ENCODE results near the gene SNORC. TPM values are rescaled to one million over a fixed set of nuclear protein-coding genes. Genes with fewer than 3 reads are reported as not detected.
A peak's percentile ranks its signal among the peaks of the same experiment; 100 is the strongest.

The SNORC gene
- total RNA-seq, 2 experiments from 2014 or later: 1.3 to 1.9 TPM

GRCh38 chr2:232919141-232919540 lies 49.1 kb downstream of the SNORC start:
- ChIA-PET POLR2A (no interaction called here), CTCF (no interaction called here)
- no peak overlapping the region for H3K4me3 Mint-ChIP-seq
- H3K36me3 Mint-ChIP-seq (ENCODE audit: low read depth): no peaks in the 10 kb centered on the region
- H3K27me3 Mint-ChIP-seq: peaks cover 31% of the 10 kb centered on the region
- H3K9me3 Mint-ChIP-seq: no peaks in the 10 kb centered on the region
- no peak overlapping the region for H3K27ac Mint-ChIP-seq
- DNase-seq: no peak
- no peaks in the 10 kb centered on the region for H3K4me1 Mint-ChIP-seq

- DNase-seq: no peak
Measured at GRCh38 chr2:232920055-232920454, 50.0 kb downstream of the SNORC start.

GRCh38 chr2:232920760-232921159 lies 50.7 kb downstream of the SNORC start:
- Mint-ChIP-seq H3K9me3 (no peaks in the 10 kb centered on the region), H3K36me3 (ENCODE audit: low read depth) (no peaks in the 10 kb centered on the region), H3K4me3 (no peak overlapping the region), H3K27ac (no peak overlapping the region), H3K27me3 (peaks cover 41% of the 10 kb centered on the region), H3K4me1 (no peaks in the 10 kb centered on the region)
- POLR2A ChIA-PET: no interaction called here
- no peak for DNase-seq
- CTCF ChIA-PET: no interaction called here

More at GRCh38 chr2:232920055-232920454, 50.0 kb downstream of the SNORC start:
- H3K4me3 Mint-ChIP-seq: no peak overlapping the region
- no peaks in the 10 kb centered on the region for H3K9me3 Mint-ChIP-seq
- no peaks in the 10 kb centered on the region for H3K4me1 Mint-ChIP-seq
- CTCF ChIA-PET: no interaction called here
- peaks cover 38% of the 10 kb centered on the region for H3K27me3 Mint-ChIP-seq
- H3K27ac Mint-ChIP-seq: no peak overlapping the region
- POLR2A ChIA-PET: no interaction called here
- no peaks in the 10 kb centered on the region for H3K36me3 Mint-ChIP-seq (ENCODE audit: low read depth)

GRCh38 chr2:232924433-232924832 lies 54.4 kb downstream of the SNORC start:
- peaks cover 2% of the 10 kb centered on the region for H3K36me3 Mint-ChIP-seq (ENCODE audit: low read depth)
- POLR2A ChIA-PET: no interaction called here
- H3K9me3 Mint-ChIP-seq: no peaks in the 10 kb centered on the region
- peaks cover 10% of the 10 kb centered on the region for H3K4me1 Mint-ChIP-seq
- CTCF ChIA-PET: no interaction called here
- DNase-seq: no peak
- H3K27ac Mint-ChIP-seq: no peak overlapping the region
- H3K4me3 Mint-ChIP-seq: no peak overlapping the region
- peaks cover 47% of the 10 kb centered on the region for H3K27me3 Mint-ChIP-seq

- peaks cover 51% of the 10 kb centered on the region for H3K27me3 Mint-ChIP-seq
Measured at GRCh38 chr2:232925153-232925820, 55.2 kb downstream of the SNORC start.

GRCh38 chr2:232925821-232926156 lies 55.7 kb downstream of the SNORC start:
- H3K4me1 Mint-ChIP-seq: peaks cover 10% of the 10 kb centered on the region
- H3K27ac Mint-ChIP-seq: no peak overlapping the region
- H3K36me3 Mint-ChIP-seq (ENCODE audit: low read depth): peaks cover 2% of the 10 kb centered on the region
- no peak for DNase-seq
- H3K4me3 Mint-ChIP-seq: no peak overlapping the region
- H3K27me3 Mint-ChIP-seq: peaks cover 56% of the 10 kb centered on the region
- H3K9me3 Mint-ChIP-seq: no peaks in the 10 kb centered on the region
- POLR2A ChIA-PET: no interaction called here
- CTCF ChIA-PET: no interaction called here

More at GRCh38 chr2:232925153-232925820, 55.2 kb downstream of the SNORC start:
- CTCF ChIA-PET: no interaction called here
- Mint-ChIP-seq H3K36me3 (ENCODE audit: low read depth) (peaks cover 2% of the 10 kb centered on the region), H3K9me3 (no peaks in the 10 kb centered on the region), H3K27ac (no peak overlapping the region), H3K4me3 (no peak overlapping the region), H3K4me1 (peaks cover 10% of the 10 kb centered on the region)
- POLR2A ChIA-PET: no interaction called here
- DNase-seq: no peak

- Mint-ChIP-seq H3K4me3 (peak overlapping the region; percentile 49), H3K27ac (no peak overlapping the region), H3K27me3 (peaks cover 63% of the 10 kb centered on the region), H3K36me3 (ENCODE audit: low read depth) (peaks cover 2% of the 10 kb centered on the region), H3K4me1 (peaks cover 10% of the 10 kb centered on the region), H3K9me3 (no peaks in the 10 kb centered on the region)
- CTCF ChIA-PET: no interaction called here
- DNase-seq: no peak
- POLR2A ChIA-PET: no interaction called here
Measured at GRCh38 chr2:232926431-232926939, 56.4 kb downstream of the SNORC start.

- POLR2A ChIA-PET: no interaction called here
- CTCF ChIA-PET: interaction anchor here (0.7 kb wide), 1 partner anchor 1409 kb away, joined by 3 read pairs; no protein-coding TSS in a partner anchor
- Mint-ChIP-seq H3K4me1 (peaks cover 10% of the 10 kb centered on the region), H3K4me3 (peak overlapping the region; percentile 49), H3K27me3 (peaks cover 67% of the 10 kb centered on the region), H3K36me3 (ENCODE audit: low read depth) (peaks cover 2% of the 10 kb centered on the region), H3K9me3 (no peaks in the 10 kb centered on the region), H3K27ac (no peak overlapping the region)
- DNase-seq: peak; percentile 29
Measured at GRCh38 chr2:232927032-232927792, 57.1 kb downstream of the SNORC start.

- no peak for DNase-seq
- H3K27me3 Mint-ChIP-seq: peaks cover 69% of the 10 kb centered on the region
Measured at GRCh38 chr2:232927793-232928550, 57.9 kb downstream of the SNORC start.

More at GRCh38 chr2:232927793-232928550, 57.9 kb downstream of the SNORC start:
- Mint-ChIP-seq H3K4me3 (no peak overlapping the region), H3K36me3 (ENCODE audit: low read depth) (peaks cover 2% of the 10 kb centered on the region), H3K27ac (no peak overlapping the region), H3K9me3 (no peaks in the 10 kb centered on the region), H3K4me1 (peaks cover 10% of the 10 kb centered on the region)
- CTCF ChIA-PET: interaction anchor here (0.7 kb wide), 1 partner anchor 1410 kb away, joined by 3 read pairs; no protein-coding TSS in a partner anchor
- POLR2A ChIA-PET: no interaction called here

Other genes with a start within 250 kb of the SNORC start
- 1 to 10 TPM; 2.0 to 2.7 TPM for gene EFHD1, start 236.7 kb upstream of the SNORC start, total RNA-seq
- gene GIGYF2, start 172.9 kb upstream of the SNORC start, total RNA-seq: 10 to 100 TPM; 56.5 to 59.9 TPM
- gene KCNJ13, start 93.7 kb upstream of the SNORC start, total RNA-seq: not detected
- under 1 TPM; 0.48 to 0.58 TPM for gene NGEF, start 143.0 kb downstream of the SNORC start, total RNA-seq
- not detected for gene NEU2, start 162.4 kb downstream of the SNORC start, total RNA-seq
- gene INPP5D, start 190.1 kb downstream of the SNORC start, total RNA-seq: 100 to 1,000 TPM; 157 to 163 TPM

Measured in activated CD4-positive, alpha-beta memory T cell treated with anti-CD3 and anti-CD28 coated beads, Interleukin-2, amount 10 ng/mL, durations not matched to agents 7 days and 5 days (primary cell).